Measurements from ENCODE around the gene RGS8. TPM values are rescaled to one million over a fixed set of nuclear protein-coding genes. Genes with fewer than 3 reads are reported as not detected.

Gene RGS8
- total RNA-seq, 1 experiment from 2014 or later: 25.5 TPM

- no peaks in the 10 kb centered on the region for H3K36me3 ChIP-seq (ENCODE audit: insufficient read depth, low read length)
- peaks cover 12% of the 10 kb centered on the region for H3K4me1 ChIP-seq (ENCODE audit: low read length)
- H3K9me2 ChIP-seq (replicated peaks; ENCODE audit: insufficient read depth, low read length): no peaks in the 10 kb centered on the region
- H3K27ac ChIP-seq (ENCODE audit: low read length): no peak overlapping the region
- no peak for DNase-seq
- H3K4me2 ChIP-seq (ENCODE audit: low read depth, low read length, poor library complexity, severe bottlenecking): no peak overlapping the region
- no peaks in the 10 kb centered on the region for H3K79me2 ChIP-seq (ENCODE audit: low read length)
- no peak overlapping the region for H2AFZ ChIP-seq (ENCODE audit: low read length)
- H3K4me3 ChIP-seq (ENCODE audit: low read length): no peak overlapping the region
- H4K20me1 ChIP-seq (ENCODE audit: insufficient read depth, low read depth, low read length): no peaks in the 10 kb centered on the region
- no peak overlapping the region for H3K9ac ChIP-seq (ENCODE audit: low read length)
- H3K27me3 ChIP-seq (ENCODE audit: low read length): no peaks in the 10 kb centered on the region
- H3K9me3 ChIP-seq (ENCODE audit: low read length): no peaks in the 10 kb centered on the region
These were observed 36.1 kb upstream of the RGS8 start for GRCh38 chr1:182720463-182720862.

GRCh38 chr1:182719553-182719952 is 35.2 kb upstream of the RGS8 start:
- Histone ChIP-seq H4K20me1 (ENCODE audit: insufficient read depth, low read depth, low read length) (no peaks in the 10 kb centered on the region), H3K4me3 (ENCODE audit: low read length) (no peak overlapping the region), H3K9me3 (ENCODE audit: low read length) (no peaks in the 10 kb centered on the region), H2AFZ (ENCODE audit: low read length) (no peak overlapping the region), H3K79me2 (ENCODE audit: low read length) (no peaks in the 10 kb centered on the region), H3K27me3 (ENCODE audit: low read length) (no peaks in the 10 kb centered on the region), H3K27ac (ENCODE audit: low read length) (no peak overlapping the region), H3K4me1 (ENCODE audit: low read length) (peaks cover 12% of the 10 kb centered on the region), H3K9me2 (replicated peaks; ENCODE audit: insufficient read depth, low read length) (no peaks in the 10 kb centered on the region), H3K36me3 (ENCODE audit: insufficient read depth, low read length) (no peaks in the 10 kb centered on the region), H3K9ac (ENCODE audit: low read length) (no peak overlapping the region), H3K4me2 (ENCODE audit: low read depth, low read length, poor library complexity, severe bottlenecking) (no peak overlapping the region)
- DNase-seq: no peak

- peak; percentile 63 for DNase-seq
- no peaks in the 10 kb centered on the region for H3K9me2 ChIP-seq (replicated peaks; ENCODE audit: insufficient read depth, low read length)
- no peak overlapping the region for H3K4me2 ChIP-seq (ENCODE audit: low read depth, low read length, poor library complexity, severe bottlenecking)
- H3K4me1 ChIP-seq (ENCODE audit: low read length): peaks cover 21% of the 10 kb centered on the region
- no peaks in the 10 kb centered on the region for H4K20me1 ChIP-seq (ENCODE audit: insufficient read depth, low read depth, low read length)
- no peaks in the 10 kb centered on the region for H3K79me2 ChIP-seq (ENCODE audit: low read length)
- no peak overlapping the region for H3K9ac ChIP-seq (ENCODE audit: low read length)
- no peak overlapping the region for H3K4me3 ChIP-seq (ENCODE audit: low read length)
- H3K9me3 ChIP-seq (ENCODE audit: low read length): no peaks in the 10 kb centered on the region
- H3K27ac ChIP-seq (ENCODE audit: low read length): no peak overlapping the region
- no peaks in the 10 kb centered on the region for H3K27me3 ChIP-seq (ENCODE audit: low read length)
- no peak overlapping the region for H2AFZ ChIP-seq (ENCODE audit: low read length)
- no peaks in the 10 kb centered on the region for H3K36me3 ChIP-seq (ENCODE audit: insufficient read depth, low read length)
These were observed 33.9 kb upstream of the RGS8 start for GRCh38 chr1:182718311-182718710.

- Histone ChIP-seq H3K9me3 (ENCODE audit: low read length) (no peaks in the 10 kb centered on the region), H3K4me2 (ENCODE audit: low read depth, low read length, poor library complexity, severe bottlenecking) (peak overlapping the region; percentile 13), H3K4me3 (ENCODE audit: low read length) (no peak overlapping the region), H3K36me3 (ENCODE audit: insufficient read depth, low read length) (no peaks in the 10 kb centered on the region), H3K9ac (ENCODE audit: low read length) (no peak overlapping the region), H3K4me1 (ENCODE audit: low read length) (peaks cover 21% of the 10 kb centered on the region), H4K20me1 (ENCODE audit: insufficient read depth, low read depth, low read length) (no peaks in the 10 kb centered on the region), H3K27me3 (ENCODE audit: low read length) (no peaks in the 10 kb centered on the region), H3K9me2 (replicated peaks; ENCODE audit: insufficient read depth, low read length) (no peaks in the 10 kb centered on the region), H3K79me2 (ENCODE audit: low read length) (no peaks in the 10 kb centered on the region), H2AFZ (ENCODE audit: low read length) (no peak overlapping the region), H3K27ac (ENCODE audit: low read length) (no peak overlapping the region)
- no peak for DNase-seq
These were observed 32.6 kb upstream of the RGS8 start for GRCh38 chr1:182716740-182717720.

GRCh38 chr1:182715531-182715930 is 31.1 kb upstream of the RGS8 start:
- Histone ChIP-seq H3K79me2 (ENCODE audit: low read length) (no peaks in the 10 kb centered on the region), H2AFZ (ENCODE audit: low read length) (no peak overlapping the region)

GRCh38 chr1:182714546-182714945 is 30.2 kb upstream of the RGS8 start:
- H3K9me2 ChIP-seq (replicated peaks; ENCODE audit: insufficient read depth, low read length): no peaks in the 10 kb centered on the region
- H3K9me3 ChIP-seq (ENCODE audit: low read length): no peaks in the 10 kb centered on the region
- H3K27me3 ChIP-seq (ENCODE audit: low read length): no peaks in the 10 kb centered on the region
- peaks cover 21% of the 10 kb centered on the region for H3K4me1 ChIP-seq (ENCODE audit: low read length)
- H3K79me2 ChIP-seq (ENCODE audit: low read length): no peaks in the 10 kb centered on the region
- H3K4me2 ChIP-seq (ENCODE audit: low read depth, low read length, poor library complexity, severe bottlenecking): no peak overlapping the region
- H3K27ac ChIP-seq (ENCODE audit: low read length): no peak overlapping the region
- no peak for DNase-seq
- H3K4me3 ChIP-seq (ENCODE audit: low read length): no peak overlapping the region
- no peak overlapping the region for H3K9ac ChIP-seq (ENCODE audit: low read length)
- H2AFZ ChIP-seq (ENCODE audit: low read length): no peak overlapping the region
- H4K20me1 ChIP-seq (ENCODE audit: insufficient read depth, low read depth, low read length): no peaks in the 10 kb centered on the region
- no peaks in the 10 kb centered on the region for H3K36me3 ChIP-seq (ENCODE audit: insufficient read depth, low read length)

More at GRCh38 chr1:182715531-182715930, 31.1 kb upstream of the RGS8 start:
- peaks cover 21% of the 10 kb centered on the region for H3K4me1 ChIP-seq (ENCODE audit: low read length)
- no peaks in the 10 kb centered on the region for H4K20me1 ChIP-seq (ENCODE audit: insufficient read depth, low read depth, low read length)
- H3K9me3 ChIP-seq (ENCODE audit: low read length): no peaks in the 10 kb centered on the region
- no peak overlapping the region for H3K4me2 ChIP-seq (ENCODE audit: low read depth, low read length, poor library complexity, severe bottlenecking)
- H3K36me3 ChIP-seq (ENCODE audit: insufficient read depth, low read length): no peaks in the 10 kb centered on the region
- H3K27me3 ChIP-seq (ENCODE audit: low read length): no peaks in the 10 kb centered on the region
- H3K9ac ChIP-seq (ENCODE audit: low read length): no peak overlapping the region
- H3K4me3 ChIP-seq (ENCODE audit: low read length): no peak overlapping the region
- DNase-seq: no peak
- H3K9me2 ChIP-seq (replicated peaks; ENCODE audit: insufficient read depth, low read length): no peaks in the 10 kb centered on the region
- H3K27ac ChIP-seq (ENCODE audit: low read length): no peak overlapping the region

- no peak for DNase-seq
- no peaks in the 10 kb centered on the region for H3K79me2 ChIP-seq (ENCODE audit: low read length)
- no peaks in the 10 kb centered on the region for H3K9me3 ChIP-seq (ENCODE audit: low read length)
- H3K36me3 ChIP-seq (ENCODE audit: insufficient read depth, low read length): no peaks in the 10 kb centered on the region
- no peak overlapping the region for H3K4me3 ChIP-seq (ENCODE audit: low read length)
- no peak overlapping the region for H2AFZ ChIP-seq (ENCODE audit: low read length)
- H3K9me2 ChIP-seq (replicated peaks; ENCODE audit: insufficient read depth, low read length): no peaks in the 10 kb centered on the region
- no peak overlapping the region for H3K27ac ChIP-seq (ENCODE audit: low read length)
- no peaks in the 10 kb centered on the region for H4K20me1 ChIP-seq (ENCODE audit: insufficient read depth, low read depth, low read length)
- peaks cover 21% of the 10 kb centered on the region for H3K4me1 ChIP-seq (ENCODE audit: low read length)
- H3K9ac ChIP-seq (ENCODE audit: low read length): no peak overlapping the region
- peak overlapping the region; percentile 9 for H3K4me2 ChIP-seq (ENCODE audit: low read depth, low read length, poor library complexity, severe bottlenecking)
- H3K27me3 ChIP-seq (ENCODE audit: low read length): no peaks in the 10 kb centered on the region
These were observed 29.6 kb upstream of the RGS8 start for GRCh38 chr1:182713939-182714338.

- Histone ChIP-seq H3K9me3 (ENCODE audit: low read length) (no peaks in the 10 kb centered on the region), H3K9ac (ENCODE audit: low read length) (no peak overlapping the region), H4K20me1 (ENCODE audit: insufficient read depth, low read depth, low read length) (no peaks in the 10 kb centered on the region), H3K4me2 (ENCODE audit: low read depth, low read length, poor library complexity, severe bottlenecking) (peak overlapping the region; percentile 9), H3K27ac (ENCODE audit: low read length) (no peak overlapping the region), H3K4me3 (ENCODE audit: low read length) (no peak overlapping the region), H3K27me3 (ENCODE audit: low read length) (no peaks in the 10 kb centered on the region), H3K79me2 (ENCODE audit: low read length) (no peaks in the 10 kb centered on the region), H2AFZ (ENCODE audit: low read length) (no peak overlapping the region), H3K9me2 (replicated peaks; ENCODE audit: insufficient read depth, low read length) (no peaks in the 10 kb centered on the region), H3K4me1 (ENCODE audit: low read length) (peaks cover 21% of the 10 kb centered on the region), H3K36me3 (ENCODE audit: insufficient read depth, low read length) (no peaks in the 10 kb centered on the region)
- DNase-seq: no peak
These were observed 29.1 kb upstream of the RGS8 start for GRCh38 chr1:182713492-182713891.

Data from Karpas-422 (cell line).